HepG2 (cell line): ENCODE measurements around the gene PRKAR1A. TPM values are rescaled to one million over a fixed set of nuclear protein-coding genes. Genes with fewer than 3 reads are reported as not detected.
A peak's percentile ranks its signal among the peaks of the same experiment; 100 is the strongest.

Experiments used
- FIP1L1 ChIP-seq: fragments of 200-400 bp; formaldehyde crosslinking; IDR thresholded peaks from 2 replicates; pipeline ENCODE4 v1.6.1; 2018; ENCODE audit warnings: low read depth, mild to moderate bottlenecking, low read length, moderate library complexity, borderline replicate concordance; ENCODE audit not compliant: insufficient read depth
- HIVEP1 ChIP-seq: sonication (generic); formaldehyde crosslinking; IDR thresholded peaks from 2 replicates; pipeline ENCODE4 v1.4.0; 2020; ENCODE audit warnings: mild to moderate bottlenecking, missing genetic modification reagents
- MED8 ChIP-seq: sonication (generic); formaldehyde crosslinking; IDR thresholded peaks from 2 replicates; pipeline ENCODE4 v1.8.1; 2023; ENCODE audit warnings: mild to moderate bottlenecking, missing genetic modification reagents; ENCODE audit not compliant: insufficient replicate concordance
- NFATC3 ChIP-seq: sonication (generic); formaldehyde crosslinking; IDR thresholded peaks from 2 replicates; pipeline ENCODE4 v1.5.1; 2020; ENCODE audit warnings: mild to moderate bottlenecking, missing genetic modification reagents
- PHF5A ChIP-seq: IDR thresholded peaks from one replicate; pipeline ENCODE4 v1.6.1; 2018; ENCODE audit warnings: low read depth, missing genetic modification reagents; ENCODE audit not compliant: unreplicated experiment
- POLR2AphosphoS5 ChIP-seq: IDR thresholded peaks from 2 replicates; pipeline ENCODE4 v1.6.1; 2012; ENCODE audit warnings: low read depth, low read length
- RELA ChIP-seq: sonication (generic); formaldehyde crosslinking; IDR thresholded peaks from 2 replicates; pipeline ENCODE4 v1.4.0; 2020; ENCODE audit warnings: missing genetic modification reagents
- SP140L ChIP-seq: sonication (generic); formaldehyde crosslinking; IDR thresholded peaks from 2 replicates; pipeline ENCODE4 v1.4.0; 2020; ENCODE audit warnings: missing genetic modification reagents, borderline replicate concordance
- ZBTB7B ChIP-seq: sonication (generic); formaldehyde crosslinking; IDR thresholded peaks from 2 replicates; pipeline ENCODE4 v1.4.0; 2020; ENCODE audit warnings: missing genetic modification reagents
- ZNF205 ChIP-seq: IDR thresholded peaks from 2 replicates; pipeline ENCODE4 v1.6.1; 2018; ENCODE audit warnings: missing biosample characterization, missing genetic modification reagents
- ZNF331 ChIP-seq: sonication (generic); formaldehyde crosslinking; IDR thresholded peaks from 2 replicates; pipeline ENCODE4 v1.4.0; 2020; ENCODE audit warnings: missing genetic modification reagents
- ZNF615 ChIP-seq: sonication (generic); formaldehyde crosslinking; IDR thresholded peaks from 2 replicates; pipeline ENCODE4 v1.5.0; 2020; ENCODE audit warnings: mild to moderate bottlenecking, missing genetic modification reagents, borderline replicate concordance
- ZNF713 ChIP-seq: sonication (generic); formaldehyde crosslinking; IDR thresholded peaks from 2 replicates; pipeline ENCODE4 v1.4.0; 2020; ENCODE audit warnings: mild to moderate bottlenecking, missing genetic modification reagents
- polyA plus RNA-seq, 8 experiments: library from polyadenylated mRNA; depleted of rRNA in 3 of 8; stranded (reverse) in 7 of 8; unstranded in 1 of 8; fragments of >200 nt; fragmentation: Illumina TruSeq in 4 of 8; extraction: Trizol in 4 of 8; gene quantifications; 2 replicates each; pipeline versions ENCODE4 v1.2.1 to v1.2.3, GENCODE V29; 2011 to 2016; ENCODE audit warnings: low read depth in 4 of 8, missing spikeins in 1 of 8, mixed read lengths in 1 of 8; ENCODE audit not compliant: insufficient read depth in 1 of 8
- total RNA-seq, 5 experiments: library from RNA; depleted of rRNA; stranded (reverse); fragments of >200 nt; fragmentation: Illumina TruSeq; extraction: Trizol; gene quantifications; 2 replicates each; pipeline ENCODE4 v1.2.3, GENCODE V29; 2016; ENCODE audit warnings: low read depth in 1 of 5
- TF ChIP-seq, protein P1 (sequence below): sonication (generic); formaldehyde crosslinking; conservative IDR thresholded peaks from 2 replicates; pipeline ENCODE4 v1.4.0; 2020; ENCODE audit warnings: missing genetic modification reagents
- TF ChIP-seq, protein P2 (sequence below): sonication (generic); formaldehyde crosslinking; IDR thresholded peaks from 2 replicates; pipeline ENCODE4 v1.8.0; 2022; ENCODE audit warnings: mild to moderate bottlenecking, missing genetic modification reagents, moderate library complexity
- TF ChIP-seq, protein P3 (sequence below): sonication (generic); formaldehyde crosslinking; IDR thresholded peaks from 2 replicates; pipeline ENCODE4 v1.4.0; 2020; ENCODE audit warnings: missing genetic modification reagents, borderline replicate concordance
- TF ChIP-seq, protein P4 (sequence below): sonication (generic); formaldehyde crosslinking; IDR thresholded peaks from 2 replicates; pipeline ENCODE4 v1.8.0; 2022; ENCODE audit warnings: missing genetic modification reagents, mild to moderate bottlenecking, inconsistent platforms, borderline replicate concordance
- TF ChIP-seq, protein P5 (sequence below): sonication (generic); formaldehyde crosslinking; IDR thresholded peaks from 2 replicates; pipeline ENCODE4 v1.4.0; 2020; ENCODE audit warnings: missing genetic modification reagents, borderline replicate concordance

PRKAR1A gene
- total and polyA plus RNA-seq, 2 of the 13 experiments (the other 11 are each of a cell fraction or from before 2014, with no cell fraction given) = 265 to 266 TPM

DNA sequence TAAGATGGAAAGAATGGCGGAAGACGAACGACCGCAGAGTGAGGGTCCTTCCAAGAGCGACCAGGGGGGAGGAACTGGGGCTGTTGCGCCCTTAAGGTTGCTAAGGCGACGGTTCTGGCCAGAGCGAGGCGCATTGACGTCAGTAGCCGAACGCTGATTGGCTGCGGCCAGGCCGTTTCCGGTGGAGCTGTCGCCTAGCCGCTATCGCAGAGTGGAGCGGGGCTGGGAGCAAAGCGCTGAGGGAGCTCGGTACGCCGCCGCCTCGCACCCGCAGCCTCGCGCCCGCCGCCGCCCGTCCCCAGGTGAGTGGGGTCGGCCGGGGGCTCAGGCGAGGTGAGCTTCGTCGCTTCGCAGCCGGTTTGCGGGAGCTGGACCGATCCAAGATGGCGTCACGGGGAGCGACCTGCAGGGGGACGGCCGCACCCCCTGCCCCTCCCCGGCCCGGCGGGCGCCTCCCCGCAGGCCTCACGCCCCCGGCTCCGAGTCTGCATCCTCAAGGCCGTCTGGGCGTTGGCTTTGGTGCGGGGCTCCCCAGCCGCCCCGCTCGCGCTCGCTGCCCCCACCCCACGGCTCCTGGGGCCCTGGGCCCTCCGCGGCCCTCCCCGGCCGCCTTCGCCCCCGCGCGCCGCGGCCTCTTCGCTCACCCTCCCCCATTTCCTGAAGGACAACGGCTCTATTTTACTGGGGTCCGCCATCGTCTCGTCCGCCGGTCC lies at the start of gene PRKAR1A (continued):
- no peak; the same call in 1 of the 2 replicates for TF ChIP-seq ZNF331 (CRISPR knock-in tag)
- TF ChIP-seq ZNF615 (CRISPR knock-in tag) = no peak
- no peak for TF ChIP-seq HIVEP1 (CRISPR knock-in tag)
- 0 out of 2 replicates have a peak, but pooled peaks have one; percentile 68 for TF ChIP-seq NFATC3
- TF ChIP-seq ZNF713 (CRISPR knock-in tag) = no peak
- 0 out of 2 replicates have a peak, but pooled peaks have one; percentile 11 for TF ChIP-seq FIP1L1
- TF ChIP-seq, protein P1, sequence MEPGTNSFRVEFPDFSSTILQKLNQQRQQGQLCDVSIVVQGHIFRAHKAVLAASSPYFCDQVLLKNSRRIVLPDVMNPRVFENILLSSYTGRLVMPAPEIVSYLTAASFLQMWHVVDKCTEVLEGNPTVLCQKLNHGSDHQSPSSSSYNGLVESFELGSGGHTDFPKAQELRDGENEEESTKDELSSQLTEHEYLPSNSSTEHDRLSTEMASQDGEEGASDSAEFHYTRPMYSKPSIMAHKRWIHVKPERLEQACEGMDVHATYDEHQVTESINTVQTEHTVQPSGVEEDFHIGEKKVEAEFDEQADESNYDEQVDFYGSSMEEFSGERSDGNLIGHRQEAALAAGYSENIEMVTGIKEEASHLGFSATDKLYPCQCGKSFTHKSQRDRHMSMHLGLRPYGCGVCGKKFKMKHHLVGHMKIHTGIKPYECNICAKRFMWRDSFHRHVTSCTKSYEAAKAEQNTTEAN (CRISPR knock-in tag) = peak; percentile 76
- no peak for TF ChIP-seq RELA (CRISPR knock-in tag)
- TF ChIP-seq, protein P2, sequence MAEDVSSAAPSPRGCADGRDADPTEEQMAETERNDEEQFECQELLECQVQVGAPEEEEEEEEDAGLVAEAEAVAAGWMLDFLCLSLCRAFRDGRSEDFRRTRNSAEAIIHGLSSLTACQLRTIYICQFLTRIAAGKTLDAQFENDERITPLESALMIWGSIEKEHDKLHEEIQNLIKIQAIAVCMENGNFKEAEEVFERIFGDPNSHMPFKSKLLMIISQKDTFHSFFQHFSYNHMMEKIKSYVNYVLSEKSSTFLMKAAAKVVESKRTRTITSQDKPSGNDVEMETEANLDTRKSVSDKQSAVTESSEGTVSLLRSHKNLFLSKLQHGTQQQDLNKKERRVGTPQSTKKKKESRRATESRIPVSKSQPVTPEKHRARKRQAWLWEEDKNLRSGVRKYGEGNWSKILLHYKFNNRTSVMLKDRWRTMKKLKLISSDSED (CRISPR knock-in tag) = no peak
- 0 out of 2 replicates have a peak, but pooled peaks have one; percentile 21 for TF ChIP-seq ZNF205 (CRISPR knock-in tag)
- no peak for TF ChIP-seq PHF5A (CRISPR knock-in tag)
- TF ChIP-seq MED8 = no peak
- TF ChIP-seq ZBTB7B (CRISPR knock-in tag) = no peak; the same call in 1 of the 2 replicates
- TF ChIP-seq SP140L (CRISPR knock-in tag) = no peak
- TF ChIP-seq, protein P3, sequence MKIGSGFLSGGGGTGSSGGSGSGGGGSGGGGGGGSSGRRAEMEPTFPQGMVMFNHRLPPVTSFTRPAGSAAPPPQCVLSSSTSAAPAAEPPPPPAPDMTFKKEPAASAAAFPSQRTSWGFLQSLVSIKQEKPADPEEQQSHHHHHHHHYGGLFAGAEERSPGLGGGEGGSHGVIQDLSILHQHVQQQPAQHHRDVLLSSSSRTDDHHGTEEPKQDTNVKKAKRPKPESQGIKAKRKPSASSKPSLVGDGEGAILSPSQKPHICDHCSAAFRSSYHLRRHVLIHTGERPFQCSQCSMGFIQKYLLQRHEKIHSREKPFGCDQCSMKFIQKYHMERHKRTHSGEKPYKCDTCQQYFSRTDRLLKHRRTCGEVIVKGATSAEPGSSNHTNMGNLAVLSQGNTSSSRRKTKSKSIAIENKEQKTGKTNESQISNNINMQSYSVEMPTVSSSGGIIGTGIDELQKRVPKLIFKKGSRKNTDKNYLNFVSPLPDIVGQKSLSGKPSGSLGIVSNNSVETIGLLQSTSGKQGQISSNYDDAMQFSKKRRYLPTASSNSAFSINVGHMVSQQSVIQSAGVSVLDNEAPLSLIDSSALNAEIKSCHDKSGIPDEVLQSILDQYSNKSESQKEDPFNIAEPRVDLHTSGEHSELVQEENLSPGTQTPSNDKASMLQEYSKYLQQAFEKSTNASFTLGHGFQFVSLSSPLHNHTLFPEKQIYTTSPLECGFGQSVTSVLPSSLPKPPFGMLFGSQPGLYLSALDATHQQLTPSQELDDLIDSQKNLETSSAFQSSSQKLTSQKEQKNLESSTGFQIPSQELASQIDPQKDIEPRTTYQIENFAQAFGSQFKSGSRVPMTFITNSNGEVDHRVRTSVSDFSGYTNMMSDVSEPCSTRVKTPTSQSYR (CRISPR knock-in tag) = peak; percentile 63; the same call in 1 of the 2 replicates
- TF ChIP-seq, protein P4, sequence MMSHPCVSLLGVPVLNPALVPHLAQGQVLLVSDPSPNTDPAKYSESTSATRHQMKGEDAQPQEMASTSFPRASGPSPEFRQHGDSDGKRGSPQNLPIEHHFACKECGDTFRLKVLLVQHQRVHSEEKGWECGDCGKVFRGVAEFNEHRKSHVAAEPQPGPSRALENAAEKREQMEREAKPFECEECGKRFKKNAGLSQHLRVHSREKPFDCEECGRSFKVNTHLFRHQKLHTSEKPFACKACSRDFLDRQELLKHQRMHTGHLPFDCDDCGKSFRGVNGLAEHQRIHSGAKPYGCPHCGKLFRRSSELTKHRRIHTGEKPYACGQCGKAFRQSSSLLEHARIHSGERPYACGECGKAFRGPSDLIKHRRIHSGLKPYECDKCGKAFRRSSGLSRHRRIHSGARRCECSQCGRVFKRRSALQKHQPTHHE (CRISPR knock-in tag) = no peak
- TF ChIP-seq POLR2AphosphoS5 = no peak; the same call in 1 of the 2 replicates
- TF ChIP-seq, protein P5, sequence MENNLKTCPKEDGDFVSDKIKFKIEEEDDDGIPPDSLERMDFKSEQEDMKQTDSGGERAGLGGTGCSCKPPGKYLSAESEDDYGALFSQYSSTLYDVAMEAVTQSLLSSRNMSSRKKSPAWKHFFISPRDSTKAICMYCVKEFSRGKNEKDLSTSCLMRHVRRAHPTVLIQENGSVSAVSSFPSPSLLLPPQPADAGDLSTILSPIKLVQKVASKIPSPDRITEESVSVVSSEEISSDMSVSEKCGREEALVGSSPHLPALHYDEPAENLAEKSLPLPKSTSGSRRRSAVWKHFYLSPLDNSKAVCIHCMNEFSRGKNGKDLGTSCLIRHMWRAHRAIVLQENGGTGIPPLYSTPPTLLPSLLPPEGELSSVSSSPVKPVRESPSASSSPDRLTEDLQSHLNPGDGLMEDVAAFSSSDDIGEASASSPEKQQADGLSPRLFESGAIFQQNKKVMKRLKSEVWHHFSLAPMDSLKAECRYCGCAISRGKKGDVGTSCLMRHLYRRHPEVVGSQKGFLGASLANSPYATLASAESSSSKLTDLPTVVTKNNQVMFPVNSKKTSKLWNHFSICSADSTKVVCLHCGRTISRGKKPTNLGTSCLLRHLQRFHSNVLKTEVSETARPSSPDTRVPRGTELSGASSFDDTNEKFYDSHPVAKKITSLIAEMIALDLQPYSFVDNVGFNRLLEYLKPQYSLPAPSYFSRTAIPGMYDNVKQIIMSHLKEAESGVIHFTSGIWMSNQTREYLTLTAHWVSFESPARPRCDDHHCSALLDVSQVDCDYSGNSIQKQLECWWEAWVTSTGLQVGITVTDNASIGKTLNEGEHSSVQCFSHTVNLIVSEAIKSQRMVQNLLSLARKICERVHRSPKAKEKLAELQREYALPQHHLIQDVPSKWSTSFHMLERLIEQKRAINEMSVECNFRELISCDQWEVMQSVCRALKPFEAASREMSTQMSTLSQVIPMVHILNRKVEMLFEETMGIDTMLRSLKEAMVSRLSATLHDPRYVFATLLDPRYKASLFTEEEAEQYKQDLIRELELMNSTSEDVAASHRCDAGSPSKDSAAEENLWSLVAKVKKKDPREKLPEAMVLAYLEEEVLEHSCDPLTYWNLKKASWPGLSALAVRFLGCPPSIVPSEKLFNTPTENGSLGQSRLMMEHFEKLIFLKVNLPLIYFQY (CRISPR knock-in tag) = no peak; the same call in 1 of the 2 replicates
